ENCODE results near the gene SLC39A5.

SLC39A5 gene, protein sequence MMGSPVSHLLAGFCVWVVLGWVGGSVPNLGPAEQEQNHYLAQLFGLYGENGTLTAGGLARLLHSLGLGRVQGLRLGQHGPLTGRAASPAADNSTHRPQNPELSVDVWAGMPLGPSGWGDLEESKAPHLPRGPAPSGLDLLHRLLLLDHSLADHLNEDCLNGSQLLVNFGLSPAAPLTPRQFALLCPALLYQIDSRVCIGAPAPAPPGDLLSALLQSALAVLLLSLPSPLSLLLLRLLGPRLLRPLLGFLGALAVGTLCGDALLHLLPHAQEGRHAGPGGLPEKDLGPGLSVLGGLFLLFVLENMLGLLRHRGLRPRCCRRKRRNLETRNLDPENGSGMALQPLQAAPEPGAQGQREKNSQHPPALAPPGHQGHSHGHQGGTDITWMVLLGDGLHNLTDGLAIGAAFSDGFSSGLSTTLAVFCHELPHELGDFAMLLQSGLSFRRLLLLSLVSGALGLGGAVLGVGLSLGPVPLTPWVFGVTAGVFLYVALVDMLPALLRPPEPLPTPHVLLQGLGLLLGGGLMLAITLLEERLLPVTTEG

DNA sequence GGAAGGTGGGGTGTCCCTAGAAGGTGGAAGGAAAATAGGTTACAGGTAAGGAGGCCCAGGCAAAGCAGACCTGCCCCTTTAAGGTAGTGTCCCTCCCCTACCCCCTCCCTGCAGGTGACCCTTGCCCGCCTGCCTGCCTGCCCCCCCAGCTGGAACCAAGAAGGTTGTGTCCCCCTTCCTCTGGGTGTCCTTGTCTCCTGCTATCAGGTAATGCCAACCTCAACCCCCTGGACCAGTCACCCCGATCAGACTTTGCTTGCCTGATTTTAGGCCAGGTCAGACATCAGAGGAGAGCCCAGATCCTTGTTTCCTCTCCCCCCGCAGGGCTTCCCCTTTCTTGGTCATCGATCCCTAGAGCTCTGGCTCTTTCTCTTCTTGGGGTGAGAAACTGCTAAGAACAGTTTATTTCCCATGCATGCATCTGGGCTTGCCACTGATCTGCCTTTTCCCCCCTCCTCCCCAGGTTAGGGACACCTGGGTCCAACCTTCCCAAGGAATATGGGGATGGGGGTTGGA, at the start of gene SLC39A5:
SLC39A5 (plus strand) TSS at position 136 of the 516 bp plus-strand sequence. CDS start 1,224 bp downstream, outside the sequence.
- DNase-seq (ENCODE audit: low spot score), result no peak

DNA sequence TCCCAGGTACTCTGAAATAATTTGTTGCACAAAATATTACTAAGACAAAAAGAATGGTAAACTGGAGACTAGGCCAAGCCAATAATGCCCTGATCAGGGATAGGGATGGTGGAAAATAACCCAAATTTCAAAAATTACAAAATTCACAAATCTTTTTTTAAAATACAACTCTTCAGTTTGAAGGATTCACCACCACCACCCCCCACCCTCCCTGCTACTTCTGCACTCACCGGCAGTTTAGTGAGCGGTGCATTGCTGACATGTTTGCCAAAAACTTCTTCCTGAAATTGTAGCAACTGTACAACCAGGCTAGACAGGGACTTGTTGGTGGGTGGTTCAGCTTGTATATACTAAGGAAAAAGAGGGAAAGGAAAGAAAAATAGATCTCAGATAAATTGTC, 42.9 kb upstream of the SLC39A5 start:
- no peak for DNase-seq (ENCODE audit: low spot score)

DNA sequence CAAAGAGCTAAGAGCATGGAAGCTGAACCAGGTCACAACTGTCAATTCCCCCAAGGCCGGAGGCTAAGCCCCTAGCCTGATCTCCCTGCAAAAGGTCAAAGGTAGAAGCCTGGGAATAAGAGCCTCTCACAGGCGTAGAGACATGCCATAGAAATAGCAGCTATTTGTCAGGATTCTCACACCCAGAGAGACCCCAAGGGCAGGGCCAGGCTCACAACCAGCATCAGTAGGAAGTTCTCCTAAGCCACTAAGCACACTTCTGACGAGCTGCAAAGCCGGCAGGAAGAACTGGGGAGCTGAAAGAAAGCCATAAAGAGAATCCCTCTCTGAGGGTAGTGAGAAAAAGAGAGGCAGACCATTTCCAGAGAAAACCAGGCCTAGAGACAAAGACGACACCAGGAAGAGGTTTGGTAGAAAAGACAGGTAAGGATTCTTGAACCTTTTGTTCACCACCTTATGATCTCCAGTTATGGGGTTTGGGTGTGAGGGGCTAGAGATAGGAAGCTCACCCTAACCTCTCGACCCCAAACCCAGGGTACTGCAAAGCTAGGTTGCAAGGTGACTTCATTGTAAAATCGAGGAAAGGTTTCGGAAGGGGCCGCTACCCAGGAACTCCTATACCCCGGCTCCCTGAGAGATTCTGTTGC, 41.6 kb upstream of the SLC39A5 start:
- no peak for DNase-seq (ENCODE audit: low spot score)

DNA sequence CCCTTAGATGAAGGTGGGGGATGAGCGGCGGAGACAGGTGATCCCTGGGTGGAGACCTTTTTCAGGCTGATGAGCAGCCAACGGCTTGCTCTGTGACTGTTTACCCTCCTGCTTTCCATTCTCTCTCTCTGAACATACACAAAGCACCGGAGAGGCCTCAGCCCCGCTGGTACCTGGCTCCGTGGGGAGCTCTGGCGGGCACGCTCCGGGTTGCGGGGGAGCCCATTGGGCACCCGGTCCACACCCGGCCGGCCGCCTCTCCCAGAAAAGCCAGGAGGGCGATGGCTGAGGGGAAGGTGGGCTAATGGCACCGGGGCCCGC, 41.1 kb upstream of the SLC39A5 start:
- no peak for DNase-seq (ENCODE audit: low spot score)

DNA sequence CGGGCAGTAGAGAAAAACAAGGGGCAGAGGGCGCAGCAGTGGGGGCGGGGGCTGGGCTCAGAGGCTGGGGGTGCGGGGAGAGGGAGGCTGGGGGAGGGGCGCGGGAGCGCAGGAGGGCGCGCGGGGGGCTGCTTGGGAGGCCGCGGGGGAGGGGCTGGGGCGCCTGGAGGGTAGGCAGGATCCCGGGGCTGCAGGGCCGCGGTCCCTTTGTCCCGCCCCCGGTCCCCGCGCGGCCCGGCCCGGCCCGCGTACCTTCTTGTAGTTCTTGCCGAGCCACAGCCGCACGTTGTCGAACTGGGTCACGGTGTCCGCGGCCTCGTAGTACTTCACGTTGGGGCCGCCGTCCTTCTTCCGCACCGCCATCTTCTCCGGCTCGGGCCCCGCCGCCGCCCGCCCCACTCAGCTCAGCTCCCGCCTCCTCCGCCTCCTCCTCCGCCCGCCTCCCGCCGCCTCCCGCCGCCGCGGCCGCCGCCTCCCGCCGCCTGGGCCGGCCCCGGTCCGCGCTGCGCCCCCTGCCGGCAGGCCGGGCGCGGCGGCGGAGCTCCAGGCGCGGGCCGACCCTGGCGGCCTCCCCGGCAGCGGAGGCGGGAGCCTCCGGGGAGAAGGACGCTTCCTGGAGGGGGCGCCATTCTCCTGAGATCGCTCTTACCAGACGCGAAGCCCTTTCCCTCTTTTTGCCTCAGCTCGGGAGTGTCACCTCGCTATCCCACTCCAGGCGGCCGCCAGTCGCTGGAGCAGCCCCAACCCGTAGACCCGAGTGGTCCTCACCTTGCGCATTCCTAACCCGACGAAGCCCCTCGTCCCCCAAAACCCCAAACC, 40.5 kb upstream of the SLC39A5 start, which contains the start of gene SMARCC2:
SMARCC2 (minus strand) TSS at position 385 of the 819 bp plus-strand sequence; CDS start at position 363, 22 bp downstream.
- peak; percentile 96 for DNase-seq (ENCODE audit: low spot score)

DNA sequence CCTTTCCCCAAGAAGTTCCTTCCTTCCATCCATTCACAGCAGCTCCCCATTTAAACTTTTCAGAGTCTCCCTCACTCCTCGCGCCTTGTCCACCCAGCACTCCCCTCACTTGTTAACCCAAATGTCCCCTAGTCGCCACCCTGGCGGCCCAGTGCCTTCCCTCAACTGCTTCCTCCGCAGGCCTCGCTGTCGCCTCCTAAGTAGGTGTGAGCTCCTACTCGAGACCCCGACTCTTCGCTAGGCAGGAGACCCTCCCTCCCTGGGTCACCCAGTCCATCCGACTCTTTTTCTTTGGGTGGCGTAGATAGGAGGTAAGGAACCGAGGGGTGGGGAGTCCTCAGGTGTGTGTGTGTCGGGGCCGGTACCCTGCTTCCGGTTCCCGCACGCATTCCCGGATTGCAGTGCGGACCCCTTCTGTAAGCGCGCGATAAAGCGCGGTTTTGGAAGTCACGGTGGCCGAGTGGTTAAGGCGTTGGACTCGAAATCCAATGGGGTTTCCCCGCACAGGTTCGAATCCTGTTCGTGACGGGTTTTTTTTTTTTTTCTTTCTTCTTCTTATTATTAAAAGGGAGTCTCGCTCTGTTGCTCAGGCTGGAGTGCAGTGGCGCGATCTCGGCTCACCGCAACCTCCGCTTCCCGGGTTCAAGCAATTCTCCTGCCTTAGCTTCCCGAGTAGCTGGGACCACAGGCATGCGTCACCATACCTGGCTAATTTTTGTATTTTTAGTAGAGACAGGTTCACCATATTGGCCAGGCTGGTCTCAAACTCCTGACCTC, 39.7 kb upstream of the SLC39A5 start:
- peak; percentile 82 for DNase-seq (ENCODE audit: low spot score)

DNA sequence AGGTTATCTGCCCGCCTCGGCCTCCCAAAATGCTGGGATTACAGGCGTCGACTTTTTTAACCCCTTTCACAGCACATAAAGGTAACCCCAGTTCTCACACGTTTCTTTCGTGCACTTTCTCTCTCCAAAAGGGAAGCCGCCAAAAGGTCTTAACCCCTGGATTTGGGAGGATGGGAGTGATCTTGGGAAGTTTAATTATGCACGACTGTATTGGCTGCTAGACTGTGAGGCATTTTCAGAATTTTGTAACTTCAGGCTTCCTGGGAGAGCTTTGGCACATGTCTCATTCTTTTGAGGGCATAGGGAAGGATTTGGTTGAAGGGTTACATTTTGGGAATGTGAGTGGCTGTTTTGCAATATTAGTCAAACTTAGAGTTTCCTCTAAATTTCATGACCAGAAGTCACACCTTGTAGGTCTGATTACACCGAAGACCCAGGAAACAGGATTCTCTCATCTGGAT, 39.1 kb upstream of the SLC39A5 start:
- DNase-seq (ENCODE audit: low spot score), result no peak

DNA sequence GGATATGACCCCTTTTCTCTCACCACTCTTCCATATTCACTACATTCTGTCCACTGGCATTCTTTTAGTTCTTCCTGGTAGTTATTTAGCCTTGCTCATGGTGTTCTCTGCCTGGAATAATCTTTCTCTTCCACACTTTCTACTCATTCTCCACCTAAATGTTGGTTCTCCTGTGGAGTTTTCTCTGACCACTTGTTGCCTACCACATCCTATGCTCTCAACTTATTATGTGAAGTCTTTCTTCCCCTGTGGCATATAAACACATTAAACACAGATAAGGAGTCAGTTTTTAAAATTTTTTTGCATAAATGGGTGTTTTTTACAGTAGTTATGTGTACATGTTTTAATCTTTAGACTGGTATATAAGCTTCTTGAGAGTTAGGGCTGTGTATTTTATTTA, 37.3 kb upstream of the SLC39A5 start:
- DNase-seq (ENCODE audit: low spot score), result no peak

DNA sequence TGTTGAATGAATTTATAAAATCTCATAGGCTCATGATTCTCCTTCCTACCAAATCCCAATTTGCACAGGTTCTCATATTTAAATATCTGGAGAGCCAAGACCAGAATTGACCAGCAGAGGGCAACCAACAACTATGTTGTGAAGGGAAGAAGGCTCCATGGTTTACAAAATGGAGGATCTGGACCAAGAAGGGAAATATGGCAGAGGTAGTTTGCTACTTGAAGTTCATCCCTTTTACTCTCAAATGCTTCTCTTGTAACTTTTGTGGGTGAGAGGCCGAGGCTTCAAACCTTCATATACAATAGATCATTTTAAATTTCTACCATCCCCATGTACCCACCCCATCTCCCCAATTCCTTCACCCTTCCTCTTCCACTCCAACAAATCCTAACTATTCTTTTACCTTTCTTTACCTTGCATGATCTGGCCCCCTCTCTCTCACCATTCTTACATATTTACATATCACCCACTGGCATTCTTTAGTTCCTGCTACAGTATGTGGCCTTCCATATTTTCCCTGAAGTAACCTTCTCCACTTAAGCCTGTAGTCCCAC, 36.7 kb upstream of the SLC39A5 start:
- peak; percentile 67 for DNase-seq (ENCODE audit: low spot score)

DNA sequence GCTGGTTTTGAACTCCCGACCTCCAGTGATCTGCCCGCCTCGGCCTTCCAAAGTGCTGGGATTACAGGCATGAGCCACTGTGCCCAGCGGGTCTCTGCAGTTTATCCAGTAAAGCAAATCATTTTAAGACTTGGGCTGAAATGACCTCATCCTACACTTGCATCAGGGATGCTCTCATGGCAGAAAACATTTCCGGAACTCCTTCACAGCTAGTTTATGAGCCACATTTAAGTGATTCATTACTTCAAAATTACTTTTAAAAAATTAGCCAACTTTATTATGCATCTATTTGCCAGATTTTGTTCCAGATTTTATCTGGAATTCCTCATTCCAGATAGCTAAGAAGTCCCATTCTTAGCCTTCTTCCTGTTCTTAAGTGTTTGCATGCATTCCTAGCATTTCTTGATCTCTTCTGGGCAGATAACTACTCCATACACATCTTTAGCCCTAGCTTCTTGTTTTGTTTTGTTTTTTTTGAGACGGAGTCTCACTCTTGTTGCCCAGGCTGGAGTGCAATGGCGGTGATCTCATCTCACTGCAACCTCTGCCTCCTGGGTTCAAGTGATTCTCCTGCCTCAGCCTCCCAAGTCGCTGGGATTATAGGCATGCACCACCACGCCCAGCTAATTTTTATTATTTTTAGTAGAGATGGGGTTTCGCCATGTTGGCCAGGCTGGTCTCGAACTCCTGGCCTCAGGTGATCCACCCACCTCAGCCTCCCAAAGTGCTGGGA, 32.9 kb upstream of the SLC39A5 start:
- DNase-seq (ENCODE audit: low spot score), result peak; percentile 67

DNA sequence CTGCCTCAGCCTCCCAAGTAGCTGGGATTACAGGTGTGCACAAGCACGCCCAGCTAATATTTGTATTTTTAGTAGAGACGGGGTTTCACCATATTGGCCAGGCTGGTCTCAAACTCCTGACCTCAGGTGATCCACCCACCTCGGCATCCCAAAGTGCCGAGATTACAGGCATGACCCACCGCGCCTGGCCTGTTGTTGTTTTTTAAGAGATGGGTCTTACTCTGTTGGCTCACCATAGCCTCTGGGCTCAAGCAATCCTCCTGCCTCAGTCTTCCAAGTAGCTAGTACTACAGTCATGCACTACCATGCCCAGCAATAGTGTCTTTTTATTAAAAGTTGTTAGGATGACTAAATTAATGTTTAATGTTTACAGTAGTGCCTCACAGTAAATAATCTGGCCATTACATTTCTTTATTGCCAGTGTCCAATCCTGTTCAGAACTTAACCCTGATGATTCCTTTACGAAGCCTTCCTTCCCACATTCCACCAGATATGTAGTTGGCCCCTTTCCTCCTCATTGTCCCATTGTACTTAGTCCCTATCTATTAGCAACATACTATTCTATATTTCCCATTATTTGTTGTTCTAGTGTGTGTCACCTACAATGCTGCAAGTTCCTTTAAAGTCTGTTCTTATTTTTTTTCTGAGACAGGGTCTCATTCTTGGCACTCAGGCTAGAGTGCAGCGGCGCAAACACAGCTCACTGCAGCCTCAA, 31.8 kb upstream of the SLC39A5 start:
- no peak for DNase-seq (ENCODE audit: low spot score)

DNA sequence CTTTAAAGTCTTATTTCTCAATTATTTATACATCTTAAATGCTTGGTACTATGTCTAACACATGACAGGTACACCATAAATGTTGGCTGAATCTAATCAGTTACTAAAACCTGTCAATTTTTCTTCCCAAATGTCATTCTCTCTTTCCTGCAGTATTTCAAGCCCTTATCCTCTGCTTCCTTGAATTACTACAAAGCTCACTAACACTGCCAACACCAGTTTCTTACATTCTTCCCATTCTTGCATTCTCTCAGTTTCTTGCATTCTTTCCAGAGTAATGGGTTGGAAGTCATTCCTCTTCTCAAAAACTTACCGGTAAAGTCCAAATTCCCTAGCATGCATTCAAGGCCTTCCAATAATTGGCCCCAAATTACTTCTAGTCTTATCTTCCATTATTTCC, 31.0 kb upstream of the SLC39A5 start:
- no peak for DNase-seq (ENCODE audit: low spot score)

DNA sequence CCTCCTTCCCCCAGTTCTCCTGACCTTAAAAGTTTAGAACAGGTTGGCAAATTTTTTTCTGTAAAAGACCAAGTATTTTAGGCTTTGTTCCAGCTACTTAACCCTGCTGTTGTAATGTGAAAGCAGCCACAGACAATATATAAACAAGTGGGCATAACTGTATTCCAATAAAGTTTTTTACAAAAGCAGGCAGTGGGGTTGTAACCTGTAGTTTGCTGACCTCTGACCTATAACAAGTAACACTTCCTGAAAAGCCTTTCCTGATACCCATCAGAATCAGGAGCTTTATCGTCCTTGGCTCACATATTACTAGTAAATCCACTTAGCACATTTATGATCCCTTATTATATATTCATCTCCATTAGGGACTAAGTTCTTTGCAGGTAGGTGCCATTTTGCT, 27.5 kb upstream of the SLC39A5 start:
- DNase-seq (ENCODE audit: low spot score), result no peak

DNA sequence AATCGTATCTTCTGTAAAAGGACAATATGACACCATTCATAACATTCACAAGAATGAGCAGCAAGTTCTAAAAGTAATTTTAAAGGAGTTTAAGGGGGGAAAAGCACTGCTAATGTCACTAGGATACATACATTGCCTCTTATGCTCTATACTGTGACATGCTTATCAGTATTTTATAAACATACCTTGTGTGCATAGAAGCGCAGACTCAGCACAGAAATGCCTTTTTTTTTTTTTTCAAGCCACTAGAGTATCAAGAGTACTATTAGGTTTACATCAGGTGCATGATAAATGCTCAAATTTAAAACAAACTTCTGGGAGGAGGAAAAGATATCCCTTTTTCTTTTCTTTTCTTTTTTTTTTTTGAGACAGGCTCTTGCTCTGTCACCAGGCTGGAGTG, 27.0 kb upstream of the SLC39A5 start:
- no peak for DNase-seq (ENCODE audit: low spot score)

DNA sequence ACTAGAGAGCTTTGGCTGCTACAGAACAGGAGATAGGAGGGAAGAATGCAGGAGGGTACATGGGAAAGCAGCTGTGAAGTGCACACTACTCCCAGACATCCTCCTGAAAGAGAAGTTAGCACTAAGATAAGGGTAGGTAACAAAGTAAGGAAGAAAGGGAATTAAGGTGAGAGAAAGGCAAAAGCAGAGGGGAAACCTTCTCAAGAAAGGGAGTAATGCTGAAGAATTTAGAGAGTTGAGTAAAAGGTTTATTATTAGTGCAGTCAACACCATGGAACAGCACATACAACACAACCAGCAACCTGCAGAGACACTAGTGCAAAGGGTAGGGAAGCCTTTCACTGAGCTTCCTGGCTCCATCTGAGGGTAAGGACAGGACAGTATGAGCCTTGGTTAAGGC, 25.6 kb upstream of the SLC39A5 start:
- DNase-seq (ENCODE audit: low spot score), result no peak

DNA sequence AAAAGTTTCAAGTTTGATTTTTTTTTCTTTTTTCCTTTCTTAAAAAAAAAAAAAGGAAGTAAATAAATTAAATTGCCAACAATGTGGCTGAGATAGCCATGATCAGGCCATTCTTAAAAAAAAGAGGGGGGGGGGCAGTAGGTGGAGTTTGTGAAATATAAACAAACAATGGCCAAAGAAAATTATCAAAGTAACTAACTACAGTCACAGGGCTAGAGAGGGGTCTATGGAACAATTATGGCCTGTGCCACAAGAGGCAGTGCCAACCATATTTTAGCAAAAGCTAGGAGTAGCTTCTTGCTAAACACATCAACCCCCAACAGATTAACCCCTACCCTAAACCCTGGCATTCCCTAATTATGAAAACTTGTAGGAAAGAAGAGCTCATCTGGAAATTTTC, 24.4 kb upstream of the SLC39A5 start:
- DNase-seq (ENCODE audit: low spot score), result no peak

DNA sequence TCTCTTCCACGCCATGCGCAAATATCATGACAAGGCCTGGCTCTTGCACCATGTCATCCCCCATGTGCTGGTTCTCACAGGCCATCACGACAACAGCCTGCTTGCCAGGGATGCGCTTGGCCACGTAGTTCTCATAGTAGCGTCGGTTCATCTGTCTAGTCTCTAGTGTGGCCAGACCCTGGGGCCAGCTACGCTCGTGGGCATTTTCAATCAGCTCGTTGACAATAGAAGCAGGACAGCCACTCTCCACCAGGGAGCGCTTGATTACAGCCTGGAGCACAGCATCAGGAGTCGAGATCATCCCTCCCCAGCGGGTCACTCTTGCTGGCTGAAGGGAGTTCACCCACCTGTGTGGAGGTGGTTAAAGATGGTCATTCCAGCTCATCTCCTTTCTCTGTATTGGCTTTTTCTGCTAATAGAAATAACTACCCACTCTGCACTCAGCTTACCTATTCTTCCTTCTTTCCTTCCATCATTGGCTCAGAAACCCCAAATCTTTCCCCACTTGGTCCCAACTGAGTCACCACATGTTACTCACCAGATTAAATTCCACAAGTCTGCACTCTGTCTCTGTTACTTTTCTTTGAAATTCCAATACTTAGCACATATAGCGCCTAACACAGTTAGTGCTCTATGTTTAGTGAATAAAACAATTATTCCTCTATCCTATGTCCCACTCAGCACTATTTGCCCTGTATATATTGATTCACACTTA, 23.2 kb upstream of the SLC39A5 start:
- DNase-seq (ENCODE audit: low spot score), result no peak

DNA sequence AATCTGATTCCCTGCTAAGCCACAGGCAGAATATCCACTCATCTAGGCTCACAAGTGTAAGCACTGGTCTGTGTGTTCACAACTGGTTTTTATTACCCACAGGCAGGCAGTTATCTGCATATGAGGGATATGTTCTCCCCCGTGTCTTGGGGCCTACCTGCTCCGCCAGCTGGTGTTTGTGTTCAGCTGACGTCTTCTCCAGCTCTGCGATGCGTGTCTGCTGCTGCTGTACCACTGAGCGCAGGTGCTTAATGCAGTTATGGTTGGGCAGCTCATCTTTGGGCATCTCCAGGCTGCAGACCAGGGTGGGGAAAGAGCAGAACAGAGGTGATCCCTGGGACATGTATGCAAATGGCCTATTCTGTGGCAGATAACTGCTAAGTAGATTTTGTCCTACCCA, 21.8 kb upstream of the SLC39A5 start:
- DNase-seq (ENCODE audit: low spot score), result no peak

DNA sequence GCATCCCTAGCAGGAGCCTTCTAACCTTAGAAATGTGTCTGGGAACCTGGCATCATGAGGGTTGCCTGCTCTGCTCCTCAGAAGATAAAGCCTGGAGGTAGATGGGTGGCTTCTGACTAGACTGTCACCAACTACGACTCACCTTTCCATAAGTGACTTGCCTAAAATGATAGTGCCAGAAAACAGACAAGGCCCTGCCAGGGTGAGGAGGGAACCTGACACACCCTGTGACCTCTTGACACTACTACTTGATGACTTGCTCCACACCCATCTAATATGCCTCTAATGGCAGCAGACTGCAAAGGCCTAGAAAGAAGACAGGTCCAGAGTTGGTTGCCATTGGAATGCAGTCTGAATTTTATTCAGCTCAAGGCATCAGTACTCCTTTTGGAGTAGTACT, 17.5 kb upstream of the SLC39A5 start:
- no peak for DNase-seq (ENCODE audit: low spot score)

Measured in AG08396 (cell line).